MCF 10A (cell line): ENCODE measurements around the gene ATG12. TPM values are rescaled to one million over a fixed set of nuclear protein-coding genes. Genes with fewer than 3 reads are reported as not detected.

Experiments used
- BruUV-seq: library from RNA; stranded (reverse); fragments of 400-500 nt; replicated peaks from 2 replicates; lab custom pipeline; 2021; lab: Mats Ljungman, UMichigan
- CTCF ChIA-PET: fragments of 300-600 bp; sonication (Branson Sonifier 250); formaldehyde crosslinking; extraction: SDS; loops from one replicate; lab custom pipeline; 2021; ENCODE audit warnings: antibody characterized with exemption, inconsistent platforms; lab: Yijun Ruan, JAX
- POLR2A ChIA-PET: fragments of 300-600, 350-650 bp; sonication (Branson Sonifier 250); formaldehyde crosslinking; extraction: SDS; loops from one replicate; lab custom pipeline; 2020; ENCODE audit warnings: antibody characterized with exemption, inconsistent platforms; lab: Yijun Ruan, JAX
- DNase-seq: peaks from one replicate; pipeline ENCODE4 v3.0.0-alpha.2; 2018; ENCODE audit not compliant: unreplicated experiment
- H3K27ac Mint-ChIP-seq: one replicate; pipeline ENCODE4 v1.8.0; 2022; ENCODE audit warnings: mild to moderate bottlenecking, low read depth, mixed read lengths; ENCODE audit not compliant: unreplicated experiment
- H3K27me3 Mint-ChIP-seq: one replicate; pipeline ENCODE4 v1.8.0; 2022; ENCODE audit warnings: mixed read lengths; ENCODE audit not compliant: insufficient read depth, unreplicated experiment
- H3K36me3 Mint-ChIP-seq: one replicate; pipeline ENCODE4 v1.8.0; 2022; ENCODE audit warnings: mild to moderate bottlenecking, moderate library complexity, mixed read lengths; ENCODE audit not compliant: insufficient read depth, unreplicated experiment
- H3K4me1 Mint-ChIP-seq: one replicate; pipeline ENCODE4 v1.8.0; 2022; ENCODE audit warnings: mixed read lengths; ENCODE audit not compliant: insufficient read depth, unreplicated experiment
- H3K4me3 Mint-ChIP-seq: one replicate; pipeline ENCODE4 v1.8.0; 2022; ENCODE audit warnings: mild to moderate bottlenecking, moderate library complexity, mixed read lengths; ENCODE audit not compliant: unreplicated experiment
- H3K9me3 Mint-ChIP-seq: one replicate; pipeline ENCODE4 v1.8.0; 2022; ENCODE audit warnings: mixed read lengths; ENCODE audit not compliant: unreplicated experiment
- CTCF ChIP-seq: fragments of 200-600 bp; IDR thresholded peaks from one replicate; pipeline ENCODE4 v1.8.0; 2022; ENCODE audit warnings: antibody characterized with exemption, mild to moderate bottlenecking; ENCODE audit not compliant: unreplicated experiment
- intact Hi-C: fragments of 100-400 bp; cut with micrococcal nuclease; formaldehyde crosslinking; loops from 2 replicates; pipeline ENCODE4 v1.14.1; 2022
- total RNA-seq: library from RNA; stranded (reverse); gene quantifications from 2 replicates; pipeline ENCODE4 v1.2.3, GENCODE V29; 2022

ATG12 gene
- total RNA-seq, 1 experiment from 2014 or later = 42.6 TPM

- no peak for TF ChIP-seq CTCF
- CTCF ChIA-PET = interaction anchor here (0.8 kb wide), 1 partner anchor 140 kb away, joined by 4 read pairs; no protein-coding TSS in a partner anchor
- H3K27ac Mint-ChIP-seq = no peak overlapping the region
Measured at GRCh38 chr5:115796656-115797055, 44.7 kb downstream of the ATG12 start.

GRCh38 chr5:115795700-115796099, 45.7 kb downstream of the ATG12 start:
- Mint-ChIP-seq H3K4me3 (no peak overlapping the region), H3K27me3 (peaks cover 29% of the 10 kb centered on the region), H3K4me1 (no peaks in the 10 kb centered on the region), H3K36me3 (no peaks in the 10 kb centered on the region), H3K9me3 (no peaks in the 10 kb centered on the region), H3K27ac (no peak overlapping the region)
- ChIA-PET CTCF (interaction anchor here (0.6 kb wide), 2 partner anchors 12 to 47 kb away, joined by 3 read pairs; no protein-coding TSS in a partner anchor), POLR2A (no interaction called here)
- DNase-seq = no peak
- intact Hi-C loops = no loop called here
- no TSS peak for BruUV-seq
- TF ChIP-seq CTCF = no peak

More at GRCh38 chr5:115796656-115797055, 44.7 kb downstream of the ATG12 start:
- no peaks in the 10 kb centered on the region for H3K9me3 Mint-ChIP-seq
- no TSS peak for BruUV-seq
- H3K36me3 Mint-ChIP-seq = no peaks in the 10 kb centered on the region
- peaks cover 20% of the 10 kb centered on the region for H3K27me3 Mint-ChIP-seq
- no peaks in the 10 kb centered on the region for H3K4me1 Mint-ChIP-seq
- no peak for DNase-seq
- POLR2A ChIA-PET = no interaction called here
- no peak overlapping the region for H3K4me3 Mint-ChIP-seq
- intact Hi-C loops = no loop called here

- H3K36me3 Mint-ChIP-seq = no peaks in the 10 kb centered on the region
- no peak for TF ChIP-seq CTCF
- H3K9me3 Mint-ChIP-seq = no peaks in the 10 kb centered on the region
- no peaks in the 10 kb centered on the region for H3K4me1 Mint-ChIP-seq
- H3K27ac Mint-ChIP-seq = no peak overlapping the region
- no peak overlapping the region for H3K4me3 Mint-ChIP-seq
- no peak for DNase-seq
- intact Hi-C loops = no loop called here
- POLR2A ChIA-PET = interaction anchor here (0.9 kb wide), 1 partner anchor 11 kb away, joined by 4 read pairs; no protein-coding TSS in a partner anchor
- CTCF ChIA-PET = no interaction called here
- H3K27me3 Mint-ChIP-seq = peaks cover 82% of the 10 kb centered on the region
- no TSS peak for BruUV-seq
Measured at GRCh38 chr5:115788440-115788839, 52.9 kb downstream of the ATG12 start.

GRCh38 chr5:115787426-115787825, 53.9 kb downstream of the ATG12 start:
- no peaks in the 10 kb centered on the region for H3K4me1 Mint-ChIP-seq
- ChIA-PET CTCF (interaction anchor here (0.5 kb wide), 1 partner anchor 13 kb away, joined by 4 read pairs; no protein-coding TSS in a partner anchor), POLR2A (no interaction called here)
- BruUV-seq = no TSS peak
- no peak overlapping the region for H3K4me3 Mint-ChIP-seq
- no peak for TF ChIP-seq CTCF
- H3K27ac Mint-ChIP-seq = no peak overlapping the region
- H3K36me3 Mint-ChIP-seq = no peaks in the 10 kb centered on the region
- intact Hi-C loops = no loop called here
- DNase-seq = no peak
- H3K9me3 Mint-ChIP-seq = no peaks in the 10 kb centered on the region
- H3K27me3 Mint-ChIP-seq = peaks cover 82% of the 10 kb centered on the region
